Activated T-cell treated with anti-CD3 and anti-CD28 coated beads, Interleukin-2, amount 50 U/mL, for 48 hours (primary cell): ENCODE results near the gene CTTNBP2.

Source experiments
- DNase-seq, 2 experiments: peaks; one replicate each; pipeline ENCODE4 v3.0.0-alpha.2; 2020

The CTTNBP2 gene

GRCh38 chr7:117870448-117871130 lies 2.7 kb downstream of the CTTNBP2 start:
- DNase-seq = no peak

GRCh38 chr7:117869374-117869773 lies 3.9 kb downstream of the CTTNBP2 start:
- no peak for DNase-seq

- DNase-seq = no peak
Measured at GRCh38 chr7:117863618-117864017, 9.6 kb downstream of the CTTNBP2 start.

- DNase-seq = no peak
Measured at GRCh38 chr7:117862378-117862777, 10.9 kb downstream of the CTTNBP2 start.

GRCh38 chr7:117859246-117859812 lies 13.9 kb downstream of the CTTNBP2 start:
- DNase-seq = no peak

GRCh38 chr7:117858712-117859111 lies 14.5 kb downstream of the CTTNBP2 start:
- DNase-seq = no peak

GRCh38 chr7:117857718-117858117 lies 15.5 kb downstream of the CTTNBP2 start:
- DNase-seq = no peak

GRCh38 chr7:117856196-117856595 lies 17.0 kb downstream of the CTTNBP2 start:
- no peak for DNase-seq

GRCh38 chr7:117854186-117854585 lies 19.1 kb downstream of the CTTNBP2 start:
- DNase-seq = no peak

GRCh38 chr7:117848941-117849340 lies 24.3 kb downstream of the CTTNBP2 start:
- no peak for DNase-seq

- DNase-seq = no peak
Measured at GRCh38 chr7:117844678-117845077, 28.6 kb downstream of the CTTNBP2 start.

- no peak for DNase-seq
Measured at GRCh38 chr7:117841611-117842010, 31.6 kb downstream of the CTTNBP2 start.

GRCh38 chr7:117841011-117841410 lies 32.2 kb downstream of the CTTNBP2 start:
- no peak for DNase-seq

GRCh38 chr7:117839507-117839906 lies 33.7 kb downstream of the CTTNBP2 start:
- DNase-seq = no peak

- no peak for DNase-seq
Measured at GRCh38 chr7:117837841-117838240, 35.4 kb downstream of the CTTNBP2 start.

- no peak for DNase-seq
Measured at GRCh38 chr7:117835016-117835664, 38.1 kb downstream of the CTTNBP2 start.

GRCh38 chr7:117830422-117830954 lies 42.8 kb downstream of the CTTNBP2 start:
- no peak for DNase-seq

- no peak for DNase-seq
Measured at GRCh38 chr7:117829450-117830117, 43.7 kb downstream of the CTTNBP2 start.

GRCh38 chr7:117828825-117829224 lies 44.4 kb downstream of the CTTNBP2 start:
- no peak for DNase-seq

- no peak for DNase-seq
Measured at GRCh38 chr7:117827862-117828261, 45.4 kb downstream of the CTTNBP2 start.

GRCh38 chr7:117825132-117825531 lies 48.1 kb downstream of the CTTNBP2 start:
- DNase-seq = no peak

- no peak for DNase-seq
Measured at GRCh38 chr7:117824592-117824991, 48.6 kb downstream of the CTTNBP2 start.

- DNase-seq = no peak
Measured at GRCh38 chr7:117819558-117819957, 53.7 kb downstream of the CTTNBP2 start.

GRCh38 chr7:117818232-117818631 lies 55.0 kb downstream of the CTTNBP2 start:
- DNase-seq = no peak
